Activated gamma-delta T cell (primary cell): ENCODE measurements around the gene KCNIP2.

Experiments used
- DNase-seq: peaks from one replicate; lab custom pipeline; 2025; lab: John Stamatoyannopoulos, UW

The KCNIP2 gene

GRCh38 chr10:101851411-101852116 lies 8.0 kb upstream of the KCNIP2 start:
- no peak for DNase-seq

- DNase-seq = no peak
Measured at GRCh38 chr10:101850749-101851148, 7.1 kb upstream of the KCNIP2 start.

DNA sequence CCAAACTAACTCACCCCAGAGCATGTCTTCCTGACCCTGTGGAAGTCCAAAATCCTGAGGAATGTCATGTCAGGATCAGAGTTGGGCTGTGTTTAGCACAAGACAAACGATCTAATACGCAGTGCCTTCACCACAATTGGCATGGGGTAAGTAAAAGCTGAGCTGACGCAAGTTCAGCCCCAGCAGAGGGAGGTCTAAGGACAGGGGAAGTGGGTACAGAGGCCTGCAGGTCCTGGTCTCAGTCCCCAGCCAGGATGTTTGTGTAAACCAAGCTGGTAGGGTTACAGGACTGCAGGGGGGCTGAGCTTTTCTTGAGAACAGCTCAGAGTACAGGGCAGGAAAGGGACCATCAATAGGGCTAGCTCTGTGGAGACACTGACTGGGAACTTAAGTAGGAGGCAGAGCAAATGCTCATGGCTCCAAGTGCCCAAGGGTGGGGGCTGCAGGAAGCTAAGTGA lies 5.3 kb upstream of the KCNIP2 start:
- no peak for DNase-seq

DNA sequence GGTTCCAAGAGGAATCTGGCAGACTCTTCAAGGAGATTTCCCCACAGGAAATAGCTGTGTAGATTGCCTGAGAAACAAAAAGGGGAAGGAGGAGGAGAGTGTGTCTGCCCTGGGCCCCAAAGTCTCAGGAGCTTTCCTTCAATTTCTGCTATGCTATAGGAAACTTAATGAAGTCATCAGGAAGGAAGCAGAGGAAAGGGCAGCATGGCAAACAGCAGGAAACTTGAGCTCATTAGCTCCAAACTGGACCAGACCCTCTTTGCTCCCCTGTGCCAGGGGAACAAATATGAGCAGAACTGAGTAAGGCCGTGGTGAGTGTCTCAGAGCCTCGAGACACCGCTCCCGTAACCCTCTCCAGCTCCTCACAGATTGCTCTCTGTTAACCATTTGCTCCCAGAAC lies 4.8 kb upstream of the KCNIP2 start:
- DNase-seq = no peak

DNA sequence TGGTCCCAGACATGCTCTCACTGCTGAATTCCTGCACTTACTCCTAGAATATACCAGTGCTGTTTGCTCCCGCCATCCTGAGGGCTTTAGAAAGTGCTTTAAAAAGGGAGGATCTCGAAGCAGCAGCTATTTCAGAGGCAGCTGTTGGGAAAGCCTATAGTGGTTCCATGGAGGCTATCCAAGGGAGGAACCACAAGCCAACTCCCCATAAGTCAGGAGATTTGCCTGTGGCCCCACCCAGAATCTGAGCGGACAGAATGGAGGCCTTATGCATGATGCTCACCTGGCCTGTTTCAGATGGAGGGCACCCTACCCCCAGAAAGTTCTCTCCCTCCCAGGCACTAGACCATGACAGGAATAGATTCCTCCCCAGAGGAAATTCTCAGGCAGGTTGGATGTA lies 2.3 kb upstream of the KCNIP2 start:
- no peak for DNase-seq

- DNase-seq = no peak
Measured at GRCh38 chr10:101841826-101842225, 1.8 kb downstream of the KCNIP2 start.

GRCh38 chr10:101840741-101841453 lies 2.7 kb downstream of the KCNIP2 start:
- peak; percentile 62 for DNase-seq

DNA sequence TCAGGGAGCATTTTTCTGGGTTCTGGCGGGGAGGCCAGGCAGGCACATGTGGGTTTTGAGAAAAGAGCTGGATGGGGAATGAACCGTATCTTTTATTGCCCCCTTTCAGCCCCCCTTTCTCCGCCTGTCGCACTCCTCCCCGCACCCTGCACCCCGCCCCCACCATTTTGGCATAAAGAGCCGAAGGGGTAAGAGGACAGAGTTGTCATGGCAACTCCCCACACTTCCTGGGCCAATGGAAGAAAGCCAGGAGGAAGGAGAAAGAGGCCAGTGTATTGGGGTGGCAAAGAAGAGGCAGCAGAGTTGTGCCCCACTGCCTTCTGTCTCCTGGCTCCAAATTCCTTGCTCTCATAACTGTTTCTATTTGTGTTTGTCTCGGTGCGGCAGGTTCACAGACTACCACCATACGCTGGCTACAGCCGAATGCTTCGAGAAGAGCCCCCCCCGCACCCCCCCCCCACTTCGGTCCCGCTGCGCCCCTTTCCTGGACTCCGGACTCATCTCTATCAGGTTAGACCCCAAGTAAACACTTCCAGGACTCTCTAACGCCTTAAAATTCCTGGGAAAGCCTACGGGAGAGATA lies 3.4 kb downstream of the KCNIP2 start:
- DNase-seq = no peak

DNA sequence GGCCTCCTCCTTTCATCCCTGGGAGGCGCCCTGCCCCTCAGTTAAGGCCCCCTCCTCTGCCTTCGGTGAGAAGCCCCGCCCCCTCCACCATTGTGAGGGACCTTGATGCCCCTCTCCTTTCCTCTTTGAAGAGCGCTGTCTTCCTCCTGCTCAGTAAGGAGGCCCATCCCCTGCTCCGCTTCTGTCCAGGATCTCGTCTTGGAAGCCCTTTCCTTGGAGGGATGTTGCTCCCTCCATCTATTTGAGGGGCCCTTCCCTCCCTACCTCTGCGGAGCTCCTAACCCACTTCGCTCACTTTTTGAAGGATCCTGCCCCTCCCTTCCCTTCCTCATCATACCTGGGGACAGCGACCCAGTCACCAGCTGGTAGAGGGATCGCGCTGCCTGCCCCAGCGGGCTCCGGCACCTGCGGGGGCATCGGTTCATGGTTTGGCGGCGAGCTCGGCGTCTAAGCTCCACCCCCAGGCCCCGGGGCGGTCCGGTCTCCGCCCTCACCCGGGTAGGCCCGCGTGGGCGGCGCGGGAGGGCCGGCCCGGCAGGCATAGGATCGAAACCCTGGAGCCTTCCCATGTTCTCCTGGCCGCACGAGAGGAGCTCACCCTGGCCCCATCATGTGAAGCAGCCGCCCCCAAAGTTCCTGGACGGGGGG lies 4.1 kb downstream of the KCNIP2 start:
- DNase-seq = peak; percentile 49

DNA sequence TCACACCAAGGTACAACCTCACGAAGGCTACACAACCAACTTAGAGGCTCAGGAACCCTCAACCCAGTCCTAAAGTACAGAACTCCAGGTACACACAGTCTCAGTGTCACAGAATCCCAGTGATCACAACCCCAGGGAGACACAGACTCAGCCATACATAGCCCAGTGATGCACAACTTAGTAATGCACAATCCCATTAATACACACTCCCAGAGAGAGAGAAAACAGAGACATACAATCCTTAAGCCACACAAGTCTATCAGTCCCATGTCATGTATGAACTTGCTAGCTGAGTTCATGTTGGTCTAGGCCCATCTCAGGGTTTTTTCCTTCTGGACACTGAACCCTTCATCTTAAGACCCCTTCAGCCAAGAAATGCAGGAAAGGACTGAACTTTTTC lies 4.6 kb downstream of the KCNIP2 start:
- no peak for DNase-seq

GRCh38 chr10:101838416-101838970 lies 5.1 kb downstream of the KCNIP2 start:
- DNase-seq = no peak

DNA sequence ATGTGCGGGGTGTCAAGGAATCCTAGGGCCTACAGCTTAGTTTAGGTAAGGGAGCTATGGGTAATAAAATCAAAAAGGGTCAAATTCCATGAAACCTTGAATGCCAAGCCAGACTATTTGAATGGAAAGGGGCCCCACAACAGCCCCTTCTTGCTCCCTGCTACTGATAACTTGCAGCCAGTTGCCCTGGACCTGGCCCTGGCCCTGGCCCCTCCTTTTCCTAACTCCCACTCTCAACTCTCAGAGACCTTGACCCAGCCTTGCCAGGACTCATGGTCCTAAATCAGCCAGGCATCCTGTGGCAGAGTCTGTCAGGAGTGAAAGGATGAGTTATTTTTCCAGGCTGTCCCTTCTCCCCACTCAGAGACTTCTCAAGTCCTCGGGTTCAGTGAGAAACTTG lies 5.9 kb downstream of the KCNIP2 start:
- no peak for DNase-seq

DNA sequence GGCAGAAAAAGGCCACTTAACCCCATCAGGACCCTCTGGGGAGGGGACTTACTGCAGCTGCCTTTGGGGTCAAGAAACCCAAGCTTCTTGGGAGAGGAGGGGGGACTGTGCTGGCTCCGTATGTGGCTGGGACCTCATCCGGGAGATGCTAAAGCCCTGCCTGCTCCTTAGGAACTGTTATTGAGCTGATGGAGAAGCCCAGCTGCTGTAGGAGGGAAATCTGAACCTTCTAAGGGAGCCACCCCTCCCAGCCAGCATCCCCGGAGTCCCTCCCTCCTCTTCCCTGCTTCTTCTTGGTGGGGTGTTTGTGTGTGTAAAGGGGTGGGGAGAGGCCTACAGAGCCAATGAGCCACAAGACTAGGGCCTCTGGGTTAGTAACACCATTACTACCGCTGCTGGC lies 8.2 kb downstream of the KCNIP2 start:
- DNase-seq = no peak

DNA sequence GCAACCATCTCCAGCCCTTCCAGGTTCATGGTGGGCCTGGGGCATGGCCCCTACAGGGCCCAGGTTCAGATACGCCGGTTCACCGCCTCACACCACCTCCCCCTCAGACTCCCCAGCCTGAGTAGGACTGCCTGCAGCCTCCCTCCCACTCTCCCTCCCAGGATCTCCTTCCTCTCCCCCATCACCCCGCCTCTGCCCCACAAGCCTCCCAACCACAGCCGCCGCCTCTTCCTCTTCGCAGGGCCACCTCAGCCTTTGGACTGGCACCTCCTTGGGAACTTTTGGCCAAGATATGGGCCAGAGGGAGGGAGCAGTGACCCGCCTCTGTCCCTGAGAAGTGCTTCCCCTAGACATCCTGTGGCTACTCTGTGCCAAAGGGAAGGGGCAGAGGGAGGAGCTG lies 9.3 kb downstream of the KCNIP2 start:
- DNase-seq = no peak

GRCh38 chr10:101833466-101833865 lies 10.1 kb downstream of the KCNIP2 start:
- no peak for DNase-seq

DNA sequence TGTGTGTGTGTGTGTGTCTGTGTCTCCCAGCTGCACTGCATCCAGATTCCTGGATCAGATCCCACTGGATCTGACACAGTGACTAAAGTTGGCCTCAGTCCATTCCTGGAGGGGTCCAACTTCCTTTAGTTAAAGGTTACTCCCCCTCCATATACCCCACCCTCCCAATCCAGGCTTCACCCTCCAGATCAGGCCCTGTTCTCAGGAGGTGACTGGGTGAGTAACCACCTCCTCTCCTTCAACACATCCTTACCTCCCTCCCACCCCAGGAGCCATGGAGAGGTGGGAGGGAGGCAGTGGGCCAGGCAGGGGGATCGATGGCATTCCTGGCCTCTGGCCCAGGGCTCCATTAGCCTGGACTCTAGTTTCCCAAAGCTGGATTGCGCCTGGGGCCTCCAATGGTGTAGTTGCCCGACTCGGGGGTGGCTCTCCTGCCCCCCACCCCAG lies 11.3 kb downstream of the KCNIP2 start:
- no peak for DNase-seq

GRCh38 chr10:101831169-101831811 lies 12.3 kb downstream of the KCNIP2 start:
- DNase-seq = no peak

DNA sequence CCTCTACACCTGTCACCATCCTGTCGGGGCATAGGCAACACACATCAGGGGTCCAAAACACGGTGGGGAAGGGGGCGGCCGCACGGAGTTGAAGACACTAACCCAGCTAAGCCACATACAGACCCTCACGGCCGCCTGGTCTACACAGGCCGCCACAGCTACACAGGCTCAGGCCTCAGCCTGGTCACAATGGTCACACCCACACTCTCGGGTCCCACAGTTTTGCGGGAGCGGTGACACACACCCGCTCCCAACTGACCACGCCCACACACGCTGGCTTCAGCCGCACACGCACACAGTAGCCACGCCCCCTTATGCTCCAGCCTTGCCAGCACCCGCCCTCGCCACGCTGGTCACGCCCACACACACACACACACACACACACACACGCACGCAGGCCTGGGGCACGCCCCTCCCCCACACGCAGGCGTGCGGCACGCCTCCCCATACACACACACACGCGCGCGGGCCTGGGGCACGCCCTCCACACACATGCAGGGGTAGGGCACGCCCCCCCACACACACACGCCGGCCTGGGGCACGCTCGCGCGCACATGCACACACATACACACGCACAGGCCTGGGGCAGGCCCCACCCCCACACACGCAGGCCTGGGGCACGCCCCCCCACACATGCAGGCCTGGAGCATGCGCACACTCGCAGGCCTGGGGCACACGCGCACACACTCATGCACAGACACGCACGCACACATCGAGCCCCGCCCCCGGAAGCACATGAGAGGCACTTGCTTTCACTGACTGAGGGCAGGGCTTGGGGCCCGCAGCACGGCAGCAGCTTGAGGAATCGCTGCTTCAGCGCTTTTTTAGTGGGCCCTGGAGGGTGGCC lies 13.1 kb downstream of the KCNIP2 start:
- peak; percentile 92 for DNase-seq

DNA sequence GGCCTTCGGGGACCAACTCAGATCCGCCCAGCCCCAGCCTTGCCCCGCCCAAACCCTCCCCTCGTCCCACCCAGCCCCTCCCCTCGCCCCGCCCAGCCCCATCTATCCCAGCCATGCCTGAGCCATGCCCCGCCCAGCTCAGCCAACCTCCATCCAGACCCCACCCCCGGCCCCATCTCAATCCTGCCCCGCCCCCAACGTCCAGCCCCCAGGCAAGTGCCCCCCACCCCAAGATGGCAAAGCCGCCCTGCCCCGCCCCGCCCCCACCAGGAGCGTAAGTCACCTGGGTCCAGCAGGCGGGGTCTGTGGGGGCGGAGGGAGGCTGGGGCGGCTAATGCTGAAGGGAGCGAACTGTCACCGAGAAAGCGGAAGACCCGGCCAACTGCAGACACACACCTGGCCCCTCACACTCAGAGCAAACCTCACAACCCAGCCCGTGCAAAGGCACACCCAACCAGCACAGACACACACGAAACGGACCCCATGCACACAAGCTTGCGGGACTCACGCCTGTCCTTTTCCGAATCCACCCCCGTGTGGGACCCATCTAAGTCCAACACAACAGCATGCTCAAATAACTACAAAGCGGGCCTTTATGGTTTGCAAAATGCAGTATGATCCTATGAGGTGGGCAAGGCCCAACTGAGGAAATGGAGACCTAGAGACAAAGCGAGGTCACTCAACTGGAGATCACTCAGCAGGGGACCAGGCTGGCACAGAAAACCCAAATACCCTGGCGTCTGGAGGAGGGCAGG lies 13.9 kb downstream of the KCNIP2 start:
- peak; percentile 44 for DNase-seq
